ENCODE results near the gene TTLL1. TPM values are rescaled to one million over a fixed set of nuclear protein-coding genes. Genes with fewer than 3 reads are reported as not detected.

Gene TTLL1
- total and polyA plus RNA-seq, 7 donors = 2.4 to 6.4 (median 4.3) TPM

DNA sequence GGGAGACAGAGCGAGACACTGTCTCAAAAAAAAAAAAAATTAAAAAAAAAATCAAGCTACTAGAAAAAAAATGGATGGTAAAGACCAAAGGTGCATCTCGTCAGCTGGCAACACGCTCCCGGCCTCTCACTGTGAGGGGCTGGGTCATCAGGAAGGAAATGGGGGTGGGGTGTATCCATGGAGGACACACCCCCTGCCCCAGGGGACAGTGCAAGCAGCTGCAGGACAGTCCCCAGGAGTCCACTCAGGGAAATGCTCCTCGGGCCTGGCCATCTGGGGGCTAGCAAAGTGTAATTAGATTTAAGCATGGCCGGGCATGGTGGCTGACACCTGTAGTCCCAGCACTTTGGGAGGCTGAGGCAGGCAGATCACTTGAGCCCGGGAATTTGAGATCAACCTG, 23.1 kb downstream of the TTLL1 start:
- Histone ChIP-seq H3K9me3 (no peaks in the 10 kb centered on the region), H3K27ac (no peak overlapping the region), H3K4me1 (no peaks in the 10 kb centered on the region), H3K27me3 (no peaks in the 10 kb centered on the region), H3K4me3 (no peak overlapping the region), H3K36me3 (peaks cover 5 to 40% (median 11%) of the 10 kb centered on the region in 4 donors)
- TF ChIP-seq POLR2AphosphoS5 (IDR thresholded peaks at IDR 0.05) (no peak), POLR2A (IDR thresholded peaks at IDR 0.05) (no peak), EP300 (IDR thresholded peaks at IDR 0.05) (no peak)
- TF ChIP-seq, protein P1, sequence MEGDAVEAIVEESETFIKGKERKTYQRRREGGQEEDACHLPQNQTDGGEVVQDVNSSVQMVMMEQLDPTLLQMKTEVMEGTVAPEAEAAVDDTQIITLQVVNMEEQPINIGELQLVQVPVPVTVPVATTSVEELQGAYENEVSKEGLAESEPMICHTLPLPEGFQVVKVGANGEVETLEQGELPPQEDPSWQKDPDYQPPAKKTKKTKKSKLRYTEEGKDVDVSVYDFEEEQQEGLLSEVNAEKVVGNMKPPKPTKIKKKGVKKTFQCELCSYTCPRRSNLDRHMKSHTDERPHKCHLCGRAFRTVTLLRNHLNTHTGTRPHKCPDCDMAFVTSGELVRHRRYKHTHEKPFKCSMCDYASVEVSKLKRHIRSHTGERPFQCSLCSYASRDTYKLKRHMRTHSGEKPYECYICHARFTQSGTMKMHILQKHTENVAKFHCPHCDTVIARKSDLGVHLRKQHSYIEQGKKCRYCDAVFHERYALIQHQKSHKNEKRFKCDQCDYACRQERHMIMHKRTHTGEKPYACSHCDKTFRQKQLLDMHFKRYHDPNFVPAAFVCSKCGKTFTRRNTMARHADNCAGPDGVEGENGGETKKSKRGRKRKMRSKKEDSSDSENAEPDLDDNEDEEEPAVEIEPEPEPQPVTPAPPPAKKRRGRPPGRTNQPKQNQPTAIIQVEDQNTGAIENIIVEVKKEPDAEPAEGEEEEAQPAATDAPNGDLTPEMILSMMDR (IDR thresholded peaks at IDR 0.05) = no peak
- intact Hi-C loops (cut with DNase I) = no loop called here
- no peak for DNase-seq
- WGBS, 2 donors = 88 to 95% methylated on average over 7 of the region's 7 CpGs

DNA sequence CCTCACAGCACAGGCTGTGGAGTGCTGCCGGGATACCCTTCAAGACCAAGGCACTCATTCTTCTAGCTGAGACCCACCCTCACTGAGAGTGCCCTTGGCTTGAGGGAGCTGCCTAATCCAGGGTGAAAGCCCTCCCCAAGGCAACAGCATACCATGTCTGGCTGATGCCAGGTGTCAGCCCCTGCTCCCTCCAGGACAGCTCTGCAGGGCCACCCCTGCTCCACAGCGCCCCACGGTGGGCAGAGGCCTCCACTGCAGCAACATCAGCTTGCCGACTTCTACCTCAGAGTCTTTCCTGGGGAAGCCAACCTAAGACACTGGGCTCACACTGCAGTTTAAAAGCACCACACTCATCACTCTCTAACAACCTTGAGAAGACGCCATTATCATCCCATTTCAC, 29.0 kb downstream of the TTLL1 start:
- no peak overlapping the region for H3K4me3 ChIP-seq
- no peak overlapping the region for H3K27ac ChIP-seq
- TF ChIP-seq, protein P1 (IDR thresholded peaks at IDR 0.05) = peak in 1 of 4 experiments; percentile 19
- no peak for TF ChIP-seq POLR2AphosphoS5 (IDR thresholded peaks at IDR 0.05)
- 64 to 71% methylated on average over 5 of the region's 5 CpGs for WGBS, 2 donors
- H3K27me3 ChIP-seq = no peaks in the 10 kb centered on the region
- no peak for DNase-seq
- H3K9me3 ChIP-seq = no peaks in the 10 kb centered on the region
- H3K4me1 ChIP-seq = no peaks in the 10 kb centered on the region
- H3K36me3 ChIP-seq = peaks cover 9 to 49% (median 12%) of the 10 kb centered on the region in 4 donors
- intact Hi-C loops (cut with DNase I) = no loop called here

DNA sequence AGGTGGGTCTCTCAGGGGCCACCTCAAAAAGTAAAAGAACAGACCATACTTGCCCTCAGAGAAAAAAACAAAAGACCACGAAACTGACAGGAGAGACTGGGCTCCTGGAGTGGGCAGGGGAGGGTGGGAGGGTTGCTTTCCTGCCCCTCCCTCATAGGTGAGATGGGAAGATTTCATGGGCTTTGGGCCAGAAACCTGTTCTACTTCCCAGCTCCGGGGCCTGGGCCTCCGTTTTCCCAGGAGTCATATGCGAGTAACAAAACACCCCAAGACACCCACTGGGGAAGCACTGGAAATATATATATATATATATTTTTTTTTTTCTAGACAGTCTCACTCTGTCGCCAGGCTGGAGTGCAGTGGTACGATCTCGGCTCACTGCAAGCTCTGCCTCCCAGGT, 31.6 kb downstream of the TTLL1 start:
- Histone ChIP-seq H3K4me3 (no peak overlapping the region), H3K4me1 (no peaks in the 10 kb centered on the region), H3K27ac (no peak overlapping the region), H3K27me3 (no peaks in the 10 kb centered on the region), H3K9me3 (no peaks in the 10 kb centered on the region), H3K36me3 (peaks cover 5 to 35% (median 8%) of the 10 kb centered on the region in 4 donors)
- 91 to 92% methylated on average over 7 of the region's 7 CpGs for WGBS, 2 donors
- intact Hi-C loops (cut with DNase I) = no loop called here
- DNase-seq = no peak
- no peak for TF ChIP-seq POLR2A (IDR thresholded peaks at IDR 0.05)

DNA sequence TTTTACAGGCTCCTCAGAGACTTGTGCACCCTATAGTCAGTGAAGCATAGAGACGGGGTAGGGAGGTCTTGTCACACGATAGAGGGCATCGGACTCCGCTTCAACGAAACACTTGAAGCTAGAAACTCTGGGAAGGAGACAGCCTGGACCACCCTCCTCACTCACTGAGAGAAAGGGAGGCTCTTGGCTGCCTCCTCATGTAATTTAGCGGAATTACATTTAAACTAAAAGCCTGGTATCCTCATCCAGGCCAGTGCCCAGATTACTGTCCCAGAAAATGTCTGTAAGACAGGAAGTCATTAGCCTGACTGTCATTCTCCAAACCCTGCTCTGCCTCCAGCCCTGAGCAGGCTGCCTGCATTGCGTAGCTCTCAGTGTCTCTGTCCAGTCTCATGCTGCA, 36.0 kb downstream of the TTLL1 start:
- 95 to 97% methylated on average over 7 of the region's 7 CpGs for WGBS, 2 donors
- intact Hi-C loops (cut with DNase I) = no loop called here
- Histone ChIP-seq H3K9me3 (no peaks in the 10 kb centered on the region), H3K36me3 (peaks cover 0 to 22% (median 0%) of the 10 kb centered on the region in 4 donors), H3K27ac (no peak overlapping the region), H3K27me3 (no peaks in the 10 kb centered on the region), H3K4me1 (no peaks in the 10 kb centered on the region), H3K4me3 (no peak overlapping the region)
- TF ChIP-seq, protein P1 (IDR thresholded peaks at IDR 0.05) = no peak
- TF ChIP-seq POLR2A (IDR thresholded peaks at IDR 0.05) = no peak
- TF ChIP-seq EP300 (IDR thresholded peaks at IDR 0.05) = no peak
- TF ChIP-seq POLR2AphosphoS5 (IDR thresholded peaks at IDR 0.05) = no peak
- no peak for DNase-seq

DNA sequence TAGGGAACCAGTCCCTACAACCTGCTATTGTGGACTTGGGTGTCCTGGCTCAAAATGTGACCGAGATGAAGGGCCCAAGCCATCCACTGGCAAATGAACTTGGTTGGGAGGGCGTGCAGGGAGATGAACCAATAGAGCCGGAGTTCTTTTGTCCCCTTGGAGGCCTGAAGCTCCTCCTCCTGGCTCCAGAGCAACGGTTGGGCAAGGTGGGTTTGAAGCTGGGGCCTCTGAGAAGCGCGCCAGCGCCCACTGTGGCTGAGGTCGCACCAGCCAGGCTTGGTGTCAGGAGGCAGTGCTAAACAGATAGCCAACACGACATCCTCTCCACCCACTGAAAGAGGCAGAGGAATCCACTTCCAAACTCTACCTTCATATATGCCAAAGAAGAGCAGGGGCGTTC, 38.2 kb downstream of the TTLL1 start:
- WGBS, 2 donors = 88 to 90% methylated on average over 10 of the region's 10 CpGs
- H3K27ac ChIP-seq = no peak overlapping the region
- H3K4me3 ChIP-seq = no peak overlapping the region
- H3K9me3 ChIP-seq = no peaks in the 10 kb centered on the region
- H3K4me1 ChIP-seq = no peaks in the 10 kb centered on the region
- TF ChIP-seq POLR2A (IDR thresholded peaks at IDR 0.05) = no peak
- no peak for TF ChIP-seq POLR2AphosphoS5 (IDR thresholded peaks at IDR 0.05)
- TF ChIP-seq EP300 (IDR thresholded peaks at IDR 0.05) = no peak
- TF ChIP-seq, protein P1 (IDR thresholded peaks at IDR 0.05) = no peak
- no peaks in the 10 kb centered on the region for H3K27me3 ChIP-seq
- intact Hi-C loops (cut with DNase I) = no loop called here
- peaks cover 0 to 29% (median 0%) of the 10 kb centered on the region in 4 donors for H3K36me3 ChIP-seq
- no peak for DNase-seq

All from sigmoid colon (tissue), 7 donors.